Aorta (tissue), 5 donors: ENCODE data around the gene SPECC1L. TPM values are rescaled to one million over a fixed set of nuclear protein-coding genes. Genes with fewer than 3 reads are reported as not detected.
A peak's percentile ranks its signal among the peaks of the same experiment; 100 is the strongest.

ENCODE experiments used
- ATAC-seq: fragments of 200-7000 bp; cut with Tn5 transposase; one replicate; pipeline ENCODE4 v1.9.1; 2022; ENCODE audit warnings: moderate library complexity; ENCODE audit not compliant: low FRiP score
- DNase-seq, 2 donors: peaks; one replicate each; pipeline ENCODE4 v3.0.0-alpha.2; 2020
- H3K27ac ChIP-seq, 2 donors: one replicate each; pipeline ENCODE4 v1.5.1; 2013; ENCODE audit warnings: low read length in 2 of 2, mild to moderate bottlenecking in 2 of 2, moderate library complexity in 2 of 2, control low read depth in 1 of 2, inconsistent platforms in 1 of 2, low read depth in 1 of 2
- H3K27me3 ChIP-seq, 2 donors: one replicate each; pipeline ENCODE4 v1.6.1; 2013; ENCODE audit warnings: control low read depth in 1 of 2, low read length in 1 of 2, mild to moderate bottlenecking in 1 of 2, moderate library complexity in 1 of 2; ENCODE audit not compliant: insufficient read depth in 2 of 2, control insufficient read depth in 1 of 2
- H3K36me3 ChIP-seq, 2 donors: one replicate each; pipeline ENCODE4 v1.6.1; 2013; ENCODE audit warnings: control low read depth in 1 of 2, low read length in 1 of 2, mild to moderate bottlenecking in 1 of 2; ENCODE audit not compliant: insufficient read depth in 2 of 2, control insufficient read depth in 1 of 2
- H3K4me1 ChIP-seq, 2 donors: one replicate each; pipeline ENCODE4 v1.6.1; 2013; ENCODE audit warnings: low read length in 2 of 2, control low read depth in 1 of 2, mild to moderate bottlenecking in 1 of 2, moderate library complexity in 1 of 2; ENCODE audit not compliant: insufficient read depth in 2 of 2, control insufficient read depth in 1 of 2
- H3K4me3 ChIP-seq, 2 donors: one replicate each; pipeline ENCODE4 v1.5.1; 2013; ENCODE audit warnings: low read length in 2 of 2, control low read depth in 1 of 2, mild to moderate bottlenecking in 1 of 2
- H3K9me3 ChIP-seq: one replicate; pipeline ENCODE4 v1.6.1; 2013; ENCODE audit warnings: mild to moderate bottlenecking, low read length; ENCODE audit not compliant: control insufficient read depth
- WGBS, 2 donors: extraction: QIAGEN DNeasy Blood & Tissue Kit; methylation state at CpG; one replicate each; pipeline ENCODE4 v1.1.7; 2013; 5-methylcytosine and 5-hydroxymethylcytosine counted together
- intact Hi-C, 2 donors: fragments of 100-400 bp; cut with DNase I; formaldehyde crosslinking; loops; one replicate each; pipeline versions ENCODE4 v1.14.2 to v1.15.0; 2022
- polyA plus RNA-seq, 2 donors: library from polyadenylated mRNA; stranded (reverse); fragments of 200-250 nt; gene quantifications; one replicate each; pipeline ENCODE4 v1.2.3, GENCODE V29; 2013
- total RNA-seq, 2 donors: library from RNA; stranded (reverse); fragmentation: NEBNext Ultra II Directional; extraction: Animal tissue kit (Norgen Biotek cat#: 25700); gene quantifications; one replicate each; pipeline ENCODE4 v1.2.1, GENCODE V29; 2021
- donor health status: healthy with polysubstance abuse.
- donor health status: Bipolar disorder and iron deficiency.
- donor health status: DM: no; HTN: no; CAD: no.
- donor health status: DM: no; HTN: no; CAD: no.
- donor health status: DM: yes; HTN: yes; CAD: no.

SPECC1L gene
- total and polyA plus RNA-seq, 4 donors: 15.0 to 92.0 (median 47.7) TPM

DNA sequence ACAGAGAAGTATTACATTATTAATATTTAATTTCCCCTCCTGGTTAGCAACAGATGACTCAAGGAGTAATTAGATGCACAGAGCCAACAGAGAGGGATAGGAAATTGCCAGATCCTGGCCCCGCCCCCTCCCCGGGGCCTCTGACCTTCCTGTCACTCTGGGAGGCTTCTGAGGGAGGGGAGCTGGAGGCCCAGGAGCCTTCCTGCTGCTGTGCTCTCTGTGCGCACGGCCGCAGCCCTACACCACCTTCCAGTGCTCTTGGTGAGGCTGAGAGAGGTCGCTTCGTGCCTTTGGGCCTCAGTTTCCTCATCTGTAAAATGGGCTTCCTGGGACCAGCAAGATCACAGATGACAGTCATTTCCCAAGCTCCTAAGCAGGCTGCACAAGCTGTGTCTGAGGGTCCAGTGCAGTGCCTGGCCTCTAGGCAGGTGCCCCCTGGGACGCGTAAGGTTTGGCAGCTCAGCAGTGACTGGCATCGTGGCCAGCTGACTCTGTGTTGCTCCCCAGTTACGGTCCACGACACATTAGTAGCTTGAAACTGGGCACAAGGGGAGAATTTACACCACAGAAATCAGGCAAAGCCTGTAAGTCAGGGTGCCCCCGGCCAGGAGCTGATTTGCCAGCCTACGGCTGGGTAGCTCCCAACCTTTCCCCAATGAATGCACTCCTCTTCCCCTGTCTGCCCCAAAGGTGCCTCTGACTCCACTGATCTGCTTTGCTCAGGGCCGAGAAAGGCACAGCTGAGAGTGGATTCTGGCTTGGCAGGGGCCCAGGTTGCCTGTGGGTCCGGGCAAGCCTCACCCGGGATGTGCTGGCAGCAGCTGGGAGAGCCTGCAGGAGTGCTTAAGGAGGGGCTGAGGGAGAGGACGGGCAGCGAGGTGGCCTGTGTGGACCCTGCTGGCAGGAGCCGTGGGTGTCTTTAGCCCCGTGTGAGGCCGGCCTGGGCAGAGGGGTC, 159.1 kb downstream of the SPECC1L start:
- Histone ChIP-seq H3K27ac (no peak overlapping the region), H3K4me1 (no peaks in the 10 kb centered on the region), H3K36me3 (no peaks in the 10 kb centered on the region), H3K4me3 (no peak overlapping the region), H3K9me3 (no peaks in the 10 kb centered on the region), H3K27me3 (no peaks in the 10 kb centered on the region)
- 68 to 86% methylated on average over 22 of the region's 22 CpGs for WGBS, 2 donors
- intact Hi-C loops: no loop called here
- DNase-seq: peak in 1 of 2 donors; percentile 85
- ATAC-seq: no peak

GRCh38 chr22:24430431-24431308, 160.0 kb downstream of the SPECC1L start:
- WGBS, 2 donors: 62 to 82% methylated on average over 14 of the region's 14 CpGs
- intact Hi-C loops: no loop called here
- Histone ChIP-seq H3K4me3 (no peak overlapping the region), H3K36me3 (no peaks in the 10 kb centered on the region), H3K4me1 (no peaks in the 10 kb centered on the region), H3K9me3 (no peaks in the 10 kb centered on the region), H3K27me3 (no peaks in the 10 kb centered on the region), H3K27ac (no peak overlapping the region)
- ATAC-seq: no peak
- DNase-seq: peak in 1 of 2 donors; percentile 76

DNA sequence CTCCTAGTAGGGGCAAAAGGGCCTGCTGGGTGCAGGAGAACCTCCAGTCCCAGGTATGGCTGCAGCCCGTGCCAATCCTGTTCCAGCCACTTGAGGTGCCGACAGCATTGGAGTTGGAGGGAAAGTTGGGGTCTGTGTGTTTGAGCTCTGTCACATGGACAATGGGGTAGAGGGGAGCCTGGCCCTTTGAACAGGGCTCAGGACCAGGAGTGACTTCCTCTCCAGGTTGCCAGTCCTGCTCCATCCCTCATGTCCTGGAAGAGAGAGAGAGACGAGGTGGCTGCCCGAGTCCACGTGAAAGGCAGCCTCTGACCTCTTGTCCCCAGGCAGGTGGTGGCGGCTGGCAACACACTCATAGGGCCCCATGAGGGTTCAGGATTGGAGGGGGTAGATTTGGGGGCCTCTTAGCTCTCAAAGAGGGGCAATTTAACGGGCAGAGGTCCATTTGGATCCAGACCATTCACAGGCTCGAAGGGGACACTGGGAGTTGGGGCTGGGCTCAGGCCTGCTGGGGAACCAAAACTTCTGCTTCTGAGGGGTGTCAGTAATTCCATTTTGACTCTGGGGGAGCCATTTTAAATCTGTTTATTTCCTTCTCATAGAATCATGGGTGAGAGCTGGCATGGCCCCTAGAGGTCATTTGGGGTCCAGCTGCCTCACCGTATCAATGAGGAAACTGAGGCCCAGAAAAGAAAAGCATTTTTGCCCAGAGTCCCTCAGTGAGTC, 160.8 kb downstream of the SPECC1L start:
- no peaks in the 10 kb centered on the region for H3K4me1 ChIP-seq
- H3K4me3 ChIP-seq: no peak overlapping the region
- WGBS, 2 donors: 88 to 89% methylated on average over 9 of the region's 9 CpGs
- no peaks in the 10 kb centered on the region for H3K36me3 ChIP-seq
- DNase-seq (peak in 1 of 2 donors; percentile 59), ATAC-seq (no peak)
- no peaks in the 10 kb centered on the region for H3K9me3 ChIP-seq
- H3K27me3 ChIP-seq: no peaks in the 10 kb centered on the region
- no peak overlapping the region for H3K27ac ChIP-seq
- intact Hi-C loops: no loop called here

DNA sequence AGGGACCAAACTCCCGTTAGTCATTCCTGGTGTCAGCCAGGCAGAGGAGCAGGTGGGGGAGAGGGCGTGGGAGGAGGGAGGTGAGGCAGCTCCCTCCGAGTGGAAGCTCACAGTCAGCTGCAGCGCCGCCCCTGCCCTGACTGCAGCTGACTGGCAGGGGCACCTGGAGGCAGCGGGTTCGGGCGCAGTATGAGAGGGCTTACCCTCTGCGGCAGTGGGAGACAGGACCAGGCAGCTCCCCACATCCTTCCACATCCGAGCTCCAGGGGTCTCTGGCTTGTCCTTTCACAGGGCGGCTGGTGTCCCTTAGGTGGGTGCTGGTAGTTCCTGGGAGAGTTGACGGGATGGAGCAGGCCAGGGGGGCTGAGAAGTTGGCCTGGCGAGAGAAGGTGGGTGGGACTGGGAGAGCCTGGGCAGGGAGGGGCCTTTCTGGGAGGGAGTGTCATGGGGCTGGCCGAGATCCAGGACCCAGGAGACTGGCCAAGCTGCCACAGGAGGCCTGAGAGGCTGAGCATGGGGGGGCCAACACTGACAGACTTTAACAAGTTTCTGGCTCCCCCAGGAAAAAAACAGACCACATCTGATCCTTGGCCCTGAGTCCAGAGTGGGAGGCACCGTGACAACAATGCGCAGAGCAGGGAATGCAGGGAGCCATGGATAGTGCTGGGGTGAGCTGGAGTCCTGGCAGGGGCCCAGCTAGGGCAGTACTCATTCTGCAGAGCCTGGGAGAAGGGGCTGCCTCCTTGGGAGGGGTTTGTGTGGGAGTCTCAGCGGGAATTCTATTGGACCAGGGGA, 161.6 kb downstream of the SPECC1L start:
- peak; percentile 71 to 89 for DNase-seq

DNA sequence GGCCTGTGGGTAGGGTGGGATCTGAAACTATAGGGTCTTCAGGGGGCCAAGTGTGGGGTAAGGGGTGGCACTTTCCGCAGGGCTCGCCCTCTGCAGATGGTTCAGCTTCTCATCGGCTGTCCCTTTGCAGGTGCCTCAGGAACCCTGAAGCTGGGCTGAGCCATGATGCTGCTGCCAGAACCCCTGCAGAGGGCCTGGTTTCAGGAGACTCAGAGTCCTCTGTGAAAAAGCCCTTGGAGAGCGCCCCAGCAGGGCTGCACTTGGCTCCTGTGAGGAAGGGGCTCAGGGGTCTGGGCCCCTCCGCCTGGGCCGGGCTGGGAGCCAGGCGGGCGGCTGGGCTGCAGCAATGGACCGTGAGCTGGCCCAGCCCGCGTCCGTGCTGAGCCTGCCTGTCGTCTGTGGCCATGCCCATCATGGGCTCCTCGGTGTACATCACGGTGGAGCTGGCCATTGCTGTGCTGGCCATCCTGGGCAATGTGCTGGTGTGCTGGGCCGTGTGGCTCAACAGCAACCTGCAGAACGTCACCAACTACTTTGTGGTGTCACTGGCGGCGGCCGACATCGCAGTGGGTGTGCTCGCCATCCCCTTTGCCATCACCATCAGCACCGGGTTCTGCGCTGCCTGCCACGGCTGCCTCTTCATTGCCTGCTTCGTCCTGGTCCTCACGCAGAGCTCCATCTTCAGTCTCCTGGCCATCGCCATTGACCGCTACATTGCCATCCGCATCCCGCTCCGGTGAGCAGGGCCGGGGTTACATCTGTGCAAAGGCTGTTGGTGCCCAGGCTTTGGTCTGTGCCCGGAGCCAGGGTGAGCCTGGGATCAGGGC, 162.6 kb downstream of the SPECC1L start:
- Histone ChIP-seq H3K4me3 (no peak overlapping the region), H3K36me3 (no peaks in the 10 kb centered on the region), H3K27ac (no peak overlapping the region), H3K9me3 (no peaks in the 10 kb centered on the region), H3K4me1 (no peaks in the 10 kb centered on the region), H3K27me3 (no peaks in the 10 kb centered on the region)
- no peak for ATAC-seq
- 92 to 93% methylated on average over 34 of the region's 34 CpGs for WGBS, 2 donors
- DNase-seq: peak in 1 of 2 donors; percentile 70
- intact Hi-C loops: no loop called here

More for the DNA sequence above, 161.6 kb downstream of the SPECC1L start:
- H3K4me1 ChIP-seq: no peaks in the 10 kb centered on the region
- WGBS, 2 donors: 46 to 47% methylated on average over 16 to 17 of the region's 17 CpGs
- H3K4me3 ChIP-seq: no peak overlapping the region
- no peaks in the 10 kb centered on the region for H3K9me3 ChIP-seq
- no peaks in the 10 kb centered on the region for H3K27me3 ChIP-seq
- H3K36me3 ChIP-seq: no peaks in the 10 kb centered on the region
- H3K27ac ChIP-seq: no peak overlapping the region
- ATAC-seq: no peak
- intact Hi-C loops: no loop called here

DNA sequence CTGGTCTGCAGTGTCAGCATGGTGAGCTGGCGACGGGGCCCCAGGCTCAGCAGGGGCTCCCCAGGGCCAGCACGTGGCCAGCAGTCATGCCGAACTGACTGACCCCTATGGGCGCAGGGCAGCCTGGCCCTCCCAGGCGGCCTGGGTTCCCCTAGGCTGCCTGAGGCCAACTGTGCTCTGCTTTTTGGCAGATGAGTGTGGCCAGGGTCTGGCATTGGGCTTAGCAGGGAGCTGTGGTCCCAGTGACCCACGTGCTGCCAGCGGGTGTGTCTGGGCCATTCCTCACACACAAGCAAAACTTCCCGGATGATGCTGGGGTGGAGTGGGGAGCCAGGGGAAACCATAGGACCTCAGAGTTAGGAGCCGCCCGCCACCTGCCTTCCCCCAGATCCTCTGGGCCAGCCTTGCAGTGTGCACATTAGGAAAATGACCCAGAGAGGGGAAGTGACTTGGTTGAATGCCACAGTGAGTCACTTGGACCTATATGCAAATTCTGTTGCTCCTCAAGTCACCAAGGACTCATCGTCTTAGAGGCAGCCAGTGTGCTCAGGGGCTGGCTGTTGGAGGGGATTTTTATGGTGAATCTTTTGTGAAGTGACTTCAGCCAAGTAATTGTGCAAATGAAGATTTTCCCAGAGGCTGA, 163.3 kb downstream of the SPECC1L start:
- DNase-seq (peak in 1 of 2 donors; percentile 80), ATAC-seq (peak; percentile 44)
- intact Hi-C loops: no loop called here
- Histone ChIP-seq H3K27ac (no peak overlapping the region), H3K27me3 (no peaks in the 10 kb centered on the region), H3K9me3 (no peaks in the 10 kb centered on the region), H3K4me3 (no peak overlapping the region), H3K36me3 (no peaks in the 10 kb centered on the region), H3K4me1 (no peaks in the 10 kb centered on the region)
- WGBS, 2 donors: 79 to 81% methylated on average over 12 of the region's 12 CpGs
